Measurements from ENCODE around the gene EXOSC1.

- no peak for TF ChIP-seq CTCF (conservative IDR thresholded peaks at IDR 0.05; ENCODE audit: low read depth, low read length)
- TF ChIP-seq EZH2phosphoT487 (IDR thresholded peaks at IDR 0.05; ENCODE audit: borderline replicate concordance, low read length), result no peak
Observed at GRCh38 chr10:97494151-97494550, 48.3 kb upstream of the EXOSC1 start.

Measured in PC-3 (cell line).